HG02852 (cell line): ENCODE data around the gene FAM181A.

ENCODE experiments used
- ATAC-seq: cut with Tn5 transposase; IDR thresholded peaks from one replicate; pipeline ENCODE4 v1.9.1; 2021; ENCODE audit warnings: mild to moderate bottlenecking, moderate library complexity; ENCODE audit not compliant: unreplicated experiment

Gene FAM181A

GRCh38 chr14:93960774-93961438 is 33.8 kb downstream of the FAM181A start:
- ATAC-seq = no peak

- no peak for ATAC-seq
Measured at GRCh38 chr14:93961620-93962019, 34.5 kb downstream of the FAM181A start.

- peak; percentile 45 for ATAC-seq
Measured at GRCh38 chr14:93962701-93963601, 35.8 kb downstream of the FAM181A start.

- ATAC-seq = no peak
Measured at GRCh38 chr14:93963692-93964091, 36.5 kb downstream of the FAM181A start.

- no peak for ATAC-seq
Measured at GRCh38 chr14:93964281-93964680, 37.1 kb downstream of the FAM181A start.

GRCh38 chr14:93964820-93965286 is 37.7 kb downstream of the FAM181A start:
- no peak for ATAC-seq

GRCh38 chr14:93965287-93965821 is 38.2 kb downstream of the FAM181A start:
- ATAC-seq = no peak

- ATAC-seq = no peak
Measured at GRCh38 chr14:93965946-93966474, 38.9 kb downstream of the FAM181A start.

GRCh38 chr14:93967637-93968250 is 40.6 kb downstream of the FAM181A start:
- peak; percentile 36 for ATAC-seq

- ATAC-seq = no peak
Measured at GRCh38 chr14:93969082-93969828, 42.1 kb downstream of the FAM181A start.

GRCh38 chr14:93970585-93970964 is 43.4 kb downstream of the FAM181A start:
- ATAC-seq = no peak

- peak; percentile 35 for ATAC-seq
Measured at GRCh38 chr14:93970965-93971634, 44.0 kb downstream of the FAM181A start.

- ATAC-seq = no peak
Measured at GRCh38 chr14:93971635-93972027, 44.5 kb downstream of the FAM181A start.

GRCh38 chr14:93972618-93973205 is 45.6 kb downstream of the FAM181A start:
- ATAC-seq = no peak

- ATAC-seq = no peak
Measured at GRCh38 chr14:93973607-93974006, 46.5 kb downstream of the FAM181A start.

GRCh38 chr14:93974299-93974698 is 47.2 kb downstream of the FAM181A start:
- no peak for ATAC-seq

- no peak for ATAC-seq
Measured at GRCh38 chr14:93974833-93975232, 47.7 kb downstream of the FAM181A start.

GRCh38 chr14:93975791-93976476 is 48.8 kb downstream of the FAM181A start:
- ATAC-seq = peak; percentile 67
